WTC11 (cell line): ENCODE data around the gene HEXD. TPM values are rescaled to one million over a fixed set of nuclear protein-coding genes. Genes with fewer than 3 reads are reported as not detected.
"Not testable (repeated sequence)": the region's sequence is repeated elsewhere in the genome, so short reads cannot be mapped to it uniquely, and the experiment has no call there.

ENCODE experiments used
- ATAC-seq: fragments of 200-7000 bp; cut with Tn5 transposase; 2 replicates; pipeline ENCODE4 v1.10.0; 2021; ENCODE audit warnings: mild to moderate bottlenecking, moderate library complexity
- CTCF ChIA-PET: fragments of 300-600 bp; sonication (Branson Sonifier 250); formaldehyde crosslinking; loops from one replicate; lab custom pipeline; 2021; ENCODE audit warnings: antibody characterized with exemption; lab: Charles Lee
- POLR2A ChIA-PET: fragments of 350-600 bp; sonication (Branson Sonifier 250); formaldehyde crosslinking; loops from one replicate; lab custom pipeline; 2021; ENCODE audit warnings: antibody characterized with exemption; lab: Charles Lee
- DNase-seq: peaks from one replicate; pipeline ENCODE4 v3.0.0; 2021; ENCODE audit warnings: low spot score
- H3K27ac Mint-ChIP-seq: 2 replicates; pipeline ENCODE4 v1.8.0; 2021; ENCODE audit warnings: mixed read lengths
- H3K27me3 Mint-ChIP-seq: 2 replicates; pipeline ENCODE4 v1.8.0; 2021; ENCODE audit warnings: low read depth, mild to moderate bottlenecking, moderate library complexity, mixed read lengths
- H3K36me3 Mint-ChIP-seq: 2 replicates; pipeline ENCODE4 v1.8.0; 2021; ENCODE audit warnings: mixed read lengths
- H3K4me1 Mint-ChIP-seq: 2 replicates; pipeline ENCODE4 v1.8.0; 2022; ENCODE audit warnings: mixed read lengths
- H3K4me3 Mint-ChIP-seq: 2 replicates; pipeline ENCODE4 v1.8.0; 2021; ENCODE audit warnings: mild to moderate bottlenecking, moderate library complexity, mixed read lengths
- H3K9me3 Mint-ChIP-seq: 2 replicates; pipeline ENCODE4 v1.8.0; 2021; ENCODE audit warnings: mixed read lengths
- AR ChIP-seq: fragments of 250-450 bp; sonication (Bioruptor Pico); IDR thresholded peaks from 2 replicates; pipeline ENCODE4 v1.9.0; 2021; ENCODE audit warnings: mild to moderate bottlenecking
- CDX4 ChIP-seq: fragments of 250-450 bp; sonication (Bioruptor Pico); IDR thresholded peaks from 2 replicates; pipeline ENCODE4 v1.9.0; 2021; ENCODE audit warnings: moderate library complexity, mild to moderate bottlenecking, inconsistent platforms, borderline replicate concordance
- CREB1 ChIP-seq: sonication (generic); formaldehyde crosslinking; IDR thresholded peaks from 2 replicates; pipeline ENCODE4 v1.8.0; 2023; ENCODE audit warnings: mild to moderate bottlenecking, missing genetic modification reagents
- ERG ChIP-seq: fragments of 250-450 bp; sonication (Bioruptor Pico); IDR thresholded peaks from 2 replicates; pipeline ENCODE4 v1.8.0; 2021; ENCODE audit warnings: mild to moderate bottlenecking
- ESRRA ChIP-seq: sonication (generic); formaldehyde crosslinking; IDR thresholded peaks from 2 replicates; pipeline ENCODE4 v1.8.1; 2022; ENCODE audit warnings: mild to moderate bottlenecking, missing genetic modification reagents, borderline replicate concordance
- FOXP1 ChIP-seq: sonication (generic); formaldehyde crosslinking; IDR thresholded peaks from 2 replicates; pipeline ENCODE4 v1.8.0; 2022; ENCODE audit warnings: missing genetic modification reagents, mild to moderate bottlenecking, moderate library complexity, borderline replicate concordance
- FOXP4 ChIP-seq: sonication (generic); formaldehyde crosslinking; IDR thresholded peaks from 2 replicates; pipeline ENCODE4 v1.8.0; 2022; ENCODE audit warnings: mild to moderate bottlenecking, missing genetic modification reagents
- GABPB1 ChIP-seq: sonication (generic); formaldehyde crosslinking; IDR thresholded peaks from 2 replicates; pipeline ENCODE4 v1.8.1; 2023; ENCODE audit warnings: mild to moderate bottlenecking, missing genetic modification reagents
- IRF1 ChIP-seq: sonication (generic); formaldehyde crosslinking; IDR thresholded peaks from 2 replicates; pipeline ENCODE4 v1.8.0; 2023; ENCODE audit warnings: missing genetic modification reagents
- IRF2 ChIP-seq: sonication (generic); formaldehyde crosslinking; IDR thresholded peaks from 2 replicates; pipeline ENCODE4 v1.8.0; 2022; ENCODE audit warnings: low read depth, missing genetic modification reagents, borderline replicate concordance
- MAX ChIP-seq: sonication (generic); formaldehyde crosslinking; IDR thresholded peaks from 2 replicates; pipeline ENCODE4 v1.8.0; 2022; ENCODE audit warnings: mild to moderate bottlenecking, missing genetic modification reagents
- OVOL2 ChIP-seq: fragments of 250-450 bp; sonication (Bioruptor Pico); IDR thresholded peaks from 2 replicates; pipeline ENCODE4 v1.9.0; 2021; ENCODE audit warnings: mild to moderate bottlenecking, borderline replicate concordance
- RELA ChIP-seq: sonication (generic); formaldehyde crosslinking; IDR thresholded peaks from 2 replicates; pipeline ENCODE4 v1.8.1; 2022; ENCODE audit warnings: missing genetic modification reagents, mild to moderate bottlenecking, borderline replicate concordance
- SMAD4 ChIP-seq: sonication (generic); formaldehyde crosslinking; IDR thresholded peaks from 2 replicates; pipeline ENCODE4 v1.8.0; 2022; ENCODE audit warnings: mild to moderate bottlenecking, missing genetic modification reagents
- STAT6 ChIP-seq: sonication (generic); formaldehyde crosslinking; conservative IDR thresholded peaks from 2 replicates; pipeline ENCODE4 v1.8.1; 2023; ENCODE audit warnings: mild to moderate bottlenecking, low read depth, missing genetic modification reagents, moderate library complexity
- USF1 ChIP-seq: sonication (generic); formaldehyde crosslinking; IDR thresholded peaks from 2 replicates; pipeline ENCODE4 v1.8.0; 2022; ENCODE audit warnings: mild to moderate bottlenecking, missing genetic modification reagents
- ZNF121 ChIP-seq: sonication (generic); formaldehyde crosslinking; IDR thresholded peaks from 2 replicates; pipeline ENCODE4 v1.8.0; 2023; ENCODE audit warnings: missing genetic modification reagents
- ZNF425 ChIP-seq: fragments of 250-450 bp; sonication (Bioruptor Pico); conservative IDR thresholded peaks from 2 replicates; pipeline ENCODE4 v1.9.0; 2021; ENCODE audit warnings: mild to moderate bottlenecking
- total RNA-seq: library from RNA; stranded (reverse); gene quantifications from 3 replicates; pipeline ENCODE4 v1.2.3, GENCODE V29; 2021

The HEXD gene
- total RNA-seq, 1 experiment from 2014 or later = 36.0 TPM

GRCh38 chr17:82382220-82382932, 35.8 kb upstream of the HEXD start:
- POLR2A ChIA-PET, H3K4me3 Mint-ChIP-seq, CTCF ChIA-PET, H3K9me3 Mint-ChIP-seq, H3K36me3 Mint-ChIP-seq, H3K27ac Mint-ChIP-seq, DNase-seq, ATAC-seq, H3K27me3 Mint-ChIP-seq, H3K4me1 Mint-ChIP-seq: not testable (repeated sequence)
- TF ChIP-seq ZNF121 (CRISPR knock-in tag) = 0 out of 2 replicates have a peak, but pooled peaks have one; percentile 62

- no peaks in the 10 kb centered on the region for H3K9me3 Mint-ChIP-seq
- ChIA-PET CTCF (interaction anchor here (1.8 kb wide), 1 partner anchor 42 kb away, joined by 4 read pairs; no protein-coding TSS in a partner anchor), POLR2A (no interaction called here)
- no peak overlapping the region for H3K27ac Mint-ChIP-seq
- peaks cover 3% of the 10 kb centered on the region for H3K4me1 Mint-ChIP-seq
- DNase-seq = no peak
- no peak for ATAC-seq
- no peak overlapping the region for H3K4me3 Mint-ChIP-seq
- H3K36me3 Mint-ChIP-seq = no peaks in the 10 kb centered on the region
- H3K27me3 Mint-ChIP-seq = peaks cover 5% of the 10 kb centered on the region
- TF ChIP-seq FOXP4 (CRISPR knock-in tag) = no peak
- no peak for TF ChIP-seq CDX4
- no peak for TF ChIP-seq IRF2
- no peak for TF ChIP-seq IRF1 (CRISPR knock-in tag)
- TF ChIP-seq ERG (CRISPR knock-in tag) = no peak
- no peak for TF ChIP-seq SMAD4 (CRISPR knock-in tag)
- no peak for TF ChIP-seq FOXP1 (CRISPR knock-in tag)
- TF ChIP-seq STAT6 (CRISPR knock-in tag) = no peak
- no peak for TF ChIP-seq AR (CRISPR knock-in tag)
- TF ChIP-seq GABPB1 (CRISPR knock-in tag) = no peak
- TF ChIP-seq MAX = no peak
- TF ChIP-seq ZNF425 (CRISPR knock-in tag) = no peak
- no peak for TF ChIP-seq CREB1 (CRISPR knock-in tag)
- TF ChIP-seq ZNF121 (CRISPR knock-in tag) = no peak
- TF ChIP-seq ESRRA (CRISPR knock-in tag) = no peak
- no peak for TF ChIP-seq USF1 (CRISPR knock-in tag)
- no peak for TF ChIP-seq OVOL2
- no peak for TF ChIP-seq RELA (CRISPR knock-in tag)
These were observed 35.3 kb upstream of the HEXD start for GRCh38 chr17:82382933-82383255.
